ENCODE data around the gene LVRN.

GRCh38 chr5:115961381-115962238 is 665 bp upstream of the LVRN start:
- no peak for TF ChIP-seq EZH2 (IDR thresholded peaks at IDR 0.05; ENCODE audit: borderline replicate concordance, low read depth, low read length, severe bottlenecking)
- TF ChIP-seq CTCF (IDR thresholded peaks at IDR 0.05; ENCODE audit: borderline replicate concordance, extremely low read depth, low read length, poor library complexity, severe bottlenecking) = no peak
